Measurements from ENCODE around the gene PALLD.

GRCh38 chr4:168656946-168657473 lies 160.2 kb downstream of the PALLD start:
- TF ChIP-seq CTCF (IDR thresholded peaks at IDR 0.05; ENCODE audit: poor library complexity, severe bottlenecking) (no peak), MXI1 (conservative IDR thresholded peaks at IDR 0.05; ENCODE audit: poor library complexity, severe bottlenecking) (no peak), EZH2 (IDR thresholded peaks at IDR 0.05; ENCODE audit: borderline replicate concordance, insufficient read depth, low read length, poor library complexity, severe bottlenecking) (no peak), REST (IDR thresholded peaks at IDR 0.05; ENCODE audit: borderline replicate concordance) (no peak), POLR2AphosphoS5 (IDR thresholded peaks at IDR 0.05) (no peak)
